SK-N-SH (cell line): ENCODE results near the gene PIK3CG.

ENCODE experiments used
- CHD2 ChIP-seq: fragments of 150-350 bp; IDR thresholded peaks from 2 replicates; pipeline ENCODE4 v1.6.1; 2018; ENCODE audit warnings: low read length; ENCODE audit not compliant: partially characterized antibody
- EZH2phosphoT487 ChIP-seq: fragments of 200-600 bp; sonication (generic); IDR thresholded peaks from 2 replicates; pipeline ENCODE4 v1.6.1; 2017; ENCODE audit warnings: low read depth, mixed run types, mild to moderate bottlenecking, antibody characterized with exemption, moderate library complexity, borderline replicate concordance
- POLR2AphosphoS5 ChIP-seq: IDR thresholded peaks from 2 replicates; pipeline ENCODE4 v1.6.1; 2012; ENCODE audit warnings: low read depth, low read length
- RCOR1 ChIP-seq: fragments of 150-350 bp; IDR thresholded peaks from 2 replicates; pipeline ENCODE4 v1.6.1; 2017; ENCODE audit warnings: antibody characterized with exemption, low read length
- TAF1 ChIP-seq: IDR thresholded peaks from 2 replicates; pipeline ENCODE4 v1.6.1; 2012; ENCODE audit warnings: low read depth, mild to moderate bottlenecking, low read length, moderate library complexity, borderline replicate concordance
- TEAD4 ChIP-seq: IDR thresholded peaks from 2 replicates; pipeline ENCODE4 v1.4.0; 2012; ENCODE audit warnings: mild to moderate bottlenecking, borderline replicate concordance; ENCODE audit not compliant: insufficient read depth
- YY1 ChIP-seq: IDR thresholded peaks from 2 replicates; pipeline ENCODE4 v1.4.0; 2012; ENCODE audit warnings: low read depth, mild to moderate bottlenecking
- TF ChIP-seq, protein P1 (sequence below): fragments of 200-600 bp; sonication (generic); IDR thresholded peaks from 2 replicates; pipeline ENCODE4 v1.6.1; 2017; ENCODE audit warnings: antibody characterized with exemption, mild to moderate bottlenecking, moderate library complexity
- TF ChIP-seq, protein P2 (sequence below): fragments of 150-350 bp; IDR thresholded peaks from 2 replicates; pipeline ENCODE4 v1.6.1; 2017; ENCODE audit warnings: antibody characterized with exemption, low read length, low read depth, borderline replicate concordance

DNA sequence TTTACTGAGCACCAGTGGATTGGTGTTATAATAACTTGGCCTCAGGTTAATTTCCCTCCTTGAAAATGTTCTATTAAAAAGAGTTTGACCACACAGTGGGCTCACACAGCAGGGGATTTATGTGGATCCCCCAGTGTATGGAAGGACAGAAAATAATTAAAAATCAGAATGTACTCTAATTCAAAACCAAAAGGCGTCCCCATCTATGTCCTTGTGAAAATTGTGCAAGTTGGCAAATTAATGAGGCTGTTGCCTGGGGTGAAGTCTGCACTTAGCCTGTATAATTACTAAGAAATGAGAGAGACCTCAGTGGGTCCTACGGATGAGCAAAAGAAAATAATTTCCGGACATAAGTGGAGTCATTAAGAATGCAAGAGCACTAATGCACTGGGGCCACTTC lies 31.1 kb downstream of the PIK3CG start:
- TF ChIP-seq RCOR1 (no peak), TEAD4 (no peak), YY1 (no peak), TAF1 (no peak), EZH2phosphoT487 (no peak), CHD2 (no peak), POLR2AphosphoS5 (no peak)
- TF ChIP-seq, protein P1, sequence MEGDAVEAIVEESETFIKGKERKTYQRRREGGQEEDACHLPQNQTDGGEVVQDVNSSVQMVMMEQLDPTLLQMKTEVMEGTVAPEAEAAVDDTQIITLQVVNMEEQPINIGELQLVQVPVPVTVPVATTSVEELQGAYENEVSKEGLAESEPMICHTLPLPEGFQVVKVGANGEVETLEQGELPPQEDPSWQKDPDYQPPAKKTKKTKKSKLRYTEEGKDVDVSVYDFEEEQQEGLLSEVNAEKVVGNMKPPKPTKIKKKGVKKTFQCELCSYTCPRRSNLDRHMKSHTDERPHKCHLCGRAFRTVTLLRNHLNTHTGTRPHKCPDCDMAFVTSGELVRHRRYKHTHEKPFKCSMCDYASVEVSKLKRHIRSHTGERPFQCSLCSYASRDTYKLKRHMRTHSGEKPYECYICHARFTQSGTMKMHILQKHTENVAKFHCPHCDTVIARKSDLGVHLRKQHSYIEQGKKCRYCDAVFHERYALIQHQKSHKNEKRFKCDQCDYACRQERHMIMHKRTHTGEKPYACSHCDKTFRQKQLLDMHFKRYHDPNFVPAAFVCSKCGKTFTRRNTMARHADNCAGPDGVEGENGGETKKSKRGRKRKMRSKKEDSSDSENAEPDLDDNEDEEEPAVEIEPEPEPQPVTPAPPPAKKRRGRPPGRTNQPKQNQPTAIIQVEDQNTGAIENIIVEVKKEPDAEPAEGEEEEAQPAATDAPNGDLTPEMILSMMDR: no peak
- TF ChIP-seq, protein P2, sequence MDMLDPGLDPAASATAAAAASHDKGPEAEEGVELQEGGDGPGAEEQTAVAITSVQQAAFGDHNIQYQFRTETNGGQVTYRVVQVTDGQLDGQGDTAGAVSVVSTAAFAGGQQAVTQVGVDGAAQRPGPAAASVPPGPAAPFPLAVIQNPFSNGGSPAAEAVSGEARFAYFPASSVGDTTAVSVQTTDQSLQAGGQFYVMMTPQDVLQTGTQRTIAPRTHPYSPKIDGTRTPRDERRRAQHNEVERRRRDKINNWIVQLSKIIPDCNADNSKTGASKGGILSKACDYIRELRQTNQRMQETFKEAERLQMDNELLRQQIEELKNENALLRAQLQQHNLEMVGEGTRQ: no peak
